Measurements from ENCODE around the gene CASS4.
A peak's percentile ranks its signal among the peaks of the same experiment; 100 is the strongest.

The CASS4 gene

GRCh38 chr20:56465997-56466396 is 53.9 kb downstream of the CASS4 start:
- in situ Hi-C loops (cut with HindIII; ENCODE audit: low pct_ligation_motif_present, low pct_unique_long_range_greater_than_20kb, low sequenced_read_pairs) = no loop called here
- no peak for DNase-seq

- no peak for DNase-seq
- in situ Hi-C loops (cut with HindIII; ENCODE audit: low pct_ligation_motif_present, low pct_unique_long_range_greater_than_20kb, low sequenced_read_pairs) = no loop called here
Measured at GRCh38 chr20:56467968-56468315, 55.9 kb downstream of the CASS4 start.

- in situ Hi-C loops (cut with HindIII; ENCODE audit: low pct_ligation_motif_present, low pct_unique_long_range_greater_than_20kb, low sequenced_read_pairs) = no loop called here
- peak; percentile 88 for DNase-seq
Measured at GRCh38 chr20:56468316-56469076, 56.4 kb downstream of the CASS4 start, which contains the start of gene RTF2. RTF2 (plus strand) TSS chr20:56468627; CDS start chr20:56468698, 71 bp downstream.

GRCh38 chr20:56469077-56469449 is 57.0 kb downstream of the CASS4 start:
- in situ Hi-C loops (cut with HindIII; ENCODE audit: low pct_ligation_motif_present, low pct_unique_long_range_greater_than_20kb, low sequenced_read_pairs) = no loop called here
- DNase-seq = no peak

- in situ Hi-C loops (cut with HindIII; ENCODE audit: low pct_ligation_motif_present, low pct_unique_long_range_greater_than_20kb, low sequenced_read_pairs) = no loop called here
- DNase-seq = no peak
Measured at GRCh38 chr20:56483970-56484369, 71.9 kb downstream of the CASS4 start.

DNA sequence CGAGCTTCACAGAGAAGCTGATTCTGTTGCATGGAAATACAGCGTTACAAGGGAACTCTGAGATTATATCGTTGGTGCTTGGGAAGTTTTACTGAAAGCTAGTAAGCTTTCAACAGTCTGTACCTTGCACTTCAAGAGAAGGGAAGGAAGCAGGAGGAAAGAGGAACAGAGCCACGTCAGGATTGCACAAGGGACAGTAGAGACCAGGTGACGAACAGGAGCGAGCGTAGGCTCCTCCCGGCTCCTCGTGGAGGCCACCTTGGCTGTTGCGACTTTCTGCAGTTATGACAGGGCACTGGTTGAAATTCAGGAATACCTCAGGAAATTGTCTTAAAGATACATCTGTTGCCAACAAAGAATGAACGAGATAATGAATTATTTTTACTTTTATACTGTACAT is 75.2 kb downstream of the CASS4 start:
- DNase-seq = no peak
- in situ Hi-C loops (cut with HindIII; ENCODE audit: low pct_ligation_motif_present, low pct_unique_long_range_greater_than_20kb, low sequenced_read_pairs) = no loop called here

DNA sequence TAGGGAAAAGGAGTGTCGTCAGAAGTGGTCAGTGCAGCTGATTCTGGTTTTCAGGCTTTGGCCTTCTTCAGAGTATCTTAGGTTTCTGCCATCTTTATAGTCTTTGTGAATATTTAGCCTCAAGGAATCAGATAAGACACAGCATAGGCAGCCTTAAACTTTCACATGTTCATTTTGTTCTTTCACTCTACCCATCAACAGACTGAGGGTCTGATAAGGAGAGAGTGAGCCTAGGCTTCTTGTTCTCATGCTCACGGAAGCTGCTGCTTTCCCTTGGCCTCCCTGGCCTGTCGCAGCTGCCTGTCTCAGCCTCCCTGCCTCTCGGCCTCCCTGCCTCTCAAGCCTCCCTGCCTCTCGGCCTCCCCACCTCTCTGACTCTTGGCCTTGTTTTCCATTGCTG is 76.5 kb downstream of the CASS4 start:
- in situ Hi-C loops (cut with HindIII; ENCODE audit: low pct_ligation_motif_present, low pct_unique_long_range_greater_than_20kb, low sequenced_read_pairs) = no loop called here
- DNase-seq = no peak

DNA sequence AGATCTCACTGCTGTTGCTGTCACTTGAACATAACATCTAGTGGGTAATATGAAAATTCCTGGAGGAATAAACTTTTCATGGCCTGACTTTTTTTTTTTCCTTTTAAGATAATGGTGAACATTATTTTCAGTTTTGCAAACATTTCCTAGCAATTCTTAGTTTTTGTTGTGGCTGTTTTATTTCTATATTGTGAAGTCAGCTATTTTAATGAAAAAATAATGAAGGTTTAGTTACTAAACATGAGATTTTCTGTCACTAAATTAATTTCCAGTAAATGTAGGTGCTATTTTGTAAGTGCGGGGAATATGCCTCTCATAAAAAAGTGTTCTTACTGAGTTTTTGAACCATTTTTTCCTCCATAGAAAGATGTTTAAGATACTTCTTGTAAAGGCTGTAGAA is 89.1 kb downstream of the CASS4 start:
- in situ Hi-C loops (cut with HindIII; ENCODE audit: low pct_ligation_motif_present, low pct_unique_long_range_greater_than_20kb, low sequenced_read_pairs) = no loop called here
- no peak for DNase-seq

GRCh38 chr20:56503916-56504315 is 91.9 kb downstream of the CASS4 start:
- in situ Hi-C loops (cut with HindIII; ENCODE audit: low pct_ligation_motif_present, low pct_unique_long_range_greater_than_20kb, low sequenced_read_pairs) = no loop called here
- no peak for DNase-seq

DNA sequence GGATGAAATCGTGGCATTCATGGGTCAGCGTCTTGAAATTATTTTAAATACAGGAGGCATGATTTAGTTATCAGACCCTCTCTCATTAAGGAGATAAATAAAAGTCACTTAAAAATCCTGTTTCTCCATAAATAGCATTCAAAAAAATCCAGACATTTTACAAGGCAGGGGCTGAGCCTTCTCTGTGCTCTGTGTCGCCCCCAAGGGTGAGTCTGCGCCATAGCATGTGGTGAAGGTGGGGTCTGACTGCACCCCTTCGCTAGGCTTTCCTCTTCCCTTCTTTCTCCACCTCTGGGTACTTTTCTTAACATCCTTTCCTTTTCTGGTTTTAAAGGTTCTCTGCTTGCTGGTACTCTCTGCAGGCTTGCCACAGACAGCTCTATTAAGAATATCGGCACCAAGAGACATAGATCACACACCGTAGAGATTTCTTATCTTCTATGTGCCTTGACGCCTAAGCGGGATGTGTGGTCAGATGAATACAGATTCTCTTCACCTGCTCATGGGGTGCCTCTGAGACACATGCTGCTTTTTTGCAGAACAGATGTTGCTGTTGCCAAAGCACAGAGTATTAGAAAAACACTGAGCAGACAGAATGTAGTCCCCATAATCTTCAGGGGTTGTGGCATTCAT is 92.4 kb downstream of the CASS4 start:
- peak; percentile 11 for DNase-seq
- in situ Hi-C loops (cut with HindIII; ENCODE audit: low pct_ligation_motif_present, low pct_unique_long_range_greater_than_20kb, low sequenced_read_pairs) = no loop called here

- no peak for DNase-seq
- in situ Hi-C loops (cut with HindIII; ENCODE audit: low pct_ligation_motif_present, low pct_unique_long_range_greater_than_20kb, low sequenced_read_pairs) = no loop called here
Measured at GRCh38 chr20:56506103-56506502, 94.0 kb downstream of the CASS4 start.

Measured in ACHN (cell line).